HG03457 (cell line): ENCODE data around the gene GLB1L.
"Not testable (repeated sequence)": the region's sequence is repeated elsewhere in the genome, so short reads cannot be mapped to it uniquely, and the experiment has no call there.

Source experiments
- ATAC-seq: cut with Tn5 transposase; IDR thresholded peaks from one replicate; pipeline ENCODE4 v1.9.1; 2021; ENCODE audit warnings: moderate number of reproducible peaks; ENCODE audit not compliant: unreplicated experiment

GLB1L gene

DNA sequence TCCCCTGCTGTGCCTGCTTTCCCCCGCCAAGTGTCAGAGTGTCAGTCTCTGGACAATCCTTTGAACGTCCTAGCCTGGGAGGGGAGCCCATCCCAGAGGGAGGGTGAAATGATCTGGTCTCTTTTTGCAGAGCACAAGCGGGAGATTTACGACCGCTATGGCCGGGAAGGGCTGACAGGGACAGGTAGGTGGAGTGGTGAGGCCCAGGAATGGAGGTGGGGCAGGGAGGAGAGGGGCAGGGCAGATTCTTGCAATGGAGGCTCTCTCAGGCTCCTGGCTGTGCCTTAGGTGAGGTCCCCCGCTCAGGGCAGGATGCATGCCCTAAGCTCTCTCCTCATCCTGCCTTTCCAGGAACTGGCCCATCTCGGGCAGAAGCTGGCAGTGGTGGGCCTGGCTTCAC lies 36.3 kb upstream of the GLB1L start:
- no peak for ATAC-seq

DNA sequence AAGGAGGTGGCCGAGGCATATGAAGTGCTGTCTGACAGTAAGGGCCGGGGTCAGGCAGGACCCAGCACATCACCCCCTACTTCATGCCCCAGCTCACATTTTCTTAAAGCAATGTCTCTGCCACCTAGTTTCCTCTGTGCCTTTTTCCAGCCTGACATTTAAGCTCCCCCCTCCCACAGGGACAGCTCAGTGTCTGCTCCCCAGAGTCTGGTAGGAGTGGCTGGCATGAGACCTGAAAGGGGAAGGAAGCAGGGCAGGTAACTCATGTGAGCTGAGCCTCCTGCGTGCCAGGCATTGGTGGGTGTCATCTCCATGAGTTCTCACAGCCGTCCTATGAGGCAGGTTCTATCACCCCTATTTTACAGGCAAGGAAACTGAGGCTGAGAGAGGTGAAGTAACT lies 35.4 kb upstream of the GLB1L start:
- ATAC-seq, result no peak

DNA sequence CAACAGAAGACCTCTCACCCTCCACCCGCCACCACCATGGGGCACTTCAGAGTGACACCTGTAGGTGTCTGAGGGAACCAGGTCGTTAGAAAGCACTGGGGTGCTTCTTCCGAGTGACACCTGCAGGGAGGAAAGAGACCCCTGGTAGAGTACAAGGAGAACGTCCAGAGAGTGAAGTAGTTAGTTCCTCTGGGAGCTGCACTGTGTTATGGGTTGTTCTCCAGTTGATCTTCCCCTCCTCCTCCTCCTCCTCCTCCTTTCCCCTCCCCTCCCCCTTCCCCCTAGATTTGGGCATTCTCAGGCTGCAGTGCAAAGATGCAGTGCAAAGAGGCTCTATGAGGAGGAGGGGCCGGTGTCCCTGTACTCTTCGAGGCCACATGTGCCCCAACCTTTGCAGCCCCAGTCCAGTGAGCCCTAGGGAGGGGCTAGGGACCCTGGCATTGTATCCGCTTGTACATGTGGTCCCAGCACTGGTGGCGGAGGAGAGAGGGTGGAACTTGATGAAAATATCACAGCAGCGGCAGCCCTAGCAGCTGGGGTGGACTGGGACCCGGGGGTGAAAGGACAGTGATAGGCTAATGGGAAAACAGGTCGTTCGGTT lies 34.8 kb upstream of the GLB1L start:
- no peak for ATAC-seq

DNA sequence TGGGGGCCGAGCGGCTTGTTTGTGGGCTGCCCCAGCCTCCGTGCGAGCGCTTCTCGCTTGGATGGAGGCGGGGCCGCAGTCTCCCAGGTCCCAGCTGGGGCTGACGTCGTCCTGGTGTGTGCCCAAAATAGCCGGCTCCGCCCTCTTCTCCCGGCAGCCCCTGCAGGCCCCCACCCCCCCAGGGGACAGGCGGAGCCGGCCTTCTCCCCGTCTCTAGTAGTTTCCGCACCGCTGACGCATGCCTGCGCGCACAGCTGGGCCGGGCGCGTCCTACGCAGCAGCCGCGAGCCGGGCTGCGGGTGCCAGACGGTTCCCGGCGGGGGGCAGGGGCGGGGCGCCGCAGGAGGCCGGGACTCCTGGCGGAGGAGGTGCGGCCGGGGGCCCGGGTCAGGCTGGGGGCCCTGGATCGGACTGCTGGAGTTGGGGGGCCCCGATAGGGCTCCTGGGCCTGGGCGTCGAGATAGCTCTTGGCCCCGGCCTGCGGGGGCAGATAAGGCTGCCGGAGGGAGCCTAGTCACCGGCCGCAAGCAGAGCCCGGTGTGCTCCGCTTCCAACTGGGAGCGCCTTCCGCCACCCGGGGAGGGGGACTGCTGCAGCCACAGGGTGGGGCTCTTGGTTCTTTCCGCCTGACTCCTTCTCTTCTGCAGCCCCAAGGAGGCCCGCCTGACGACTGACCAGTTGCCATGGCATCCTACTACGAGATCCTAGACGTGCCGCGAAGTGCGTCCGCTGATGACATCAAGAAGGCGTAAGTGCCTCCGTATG lies 34.1 kb upstream of the GLB1L start, which contains the start of gene DNAJB2:
Gene DNAJB2, plus strand, starts transcription at position 216 of the 765 bp plus-strand sequence. Its CDS starts 468 bp downstream, at position 684.
- ATAC-seq, result peak; percentile 79

DNA sequence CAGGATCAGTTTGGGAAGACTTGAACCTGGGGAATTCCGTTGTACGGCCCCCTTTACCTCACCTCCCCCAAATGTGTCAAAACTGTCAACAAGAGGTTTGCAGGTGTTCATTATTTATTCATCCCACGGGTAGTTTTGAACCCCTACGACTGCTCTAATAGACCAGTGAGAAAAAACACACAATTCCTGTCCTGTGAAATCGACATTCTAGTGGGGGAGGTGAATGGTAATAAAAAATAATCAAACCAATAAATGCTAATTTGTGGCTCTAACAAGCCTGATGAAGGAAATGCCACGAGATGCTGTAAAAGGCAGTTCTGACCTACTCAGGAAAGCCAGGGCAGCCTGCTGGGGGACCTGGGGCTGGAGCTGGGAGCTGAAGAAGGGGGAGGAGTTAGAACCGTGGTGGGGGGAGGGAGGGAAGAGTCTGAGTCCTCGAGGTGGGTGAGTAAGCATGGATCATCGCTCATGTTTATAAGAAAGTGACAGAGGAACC lies 33.5 kb upstream of the GLB1L start:
- ATAC-seq, result no peak

DNA sequence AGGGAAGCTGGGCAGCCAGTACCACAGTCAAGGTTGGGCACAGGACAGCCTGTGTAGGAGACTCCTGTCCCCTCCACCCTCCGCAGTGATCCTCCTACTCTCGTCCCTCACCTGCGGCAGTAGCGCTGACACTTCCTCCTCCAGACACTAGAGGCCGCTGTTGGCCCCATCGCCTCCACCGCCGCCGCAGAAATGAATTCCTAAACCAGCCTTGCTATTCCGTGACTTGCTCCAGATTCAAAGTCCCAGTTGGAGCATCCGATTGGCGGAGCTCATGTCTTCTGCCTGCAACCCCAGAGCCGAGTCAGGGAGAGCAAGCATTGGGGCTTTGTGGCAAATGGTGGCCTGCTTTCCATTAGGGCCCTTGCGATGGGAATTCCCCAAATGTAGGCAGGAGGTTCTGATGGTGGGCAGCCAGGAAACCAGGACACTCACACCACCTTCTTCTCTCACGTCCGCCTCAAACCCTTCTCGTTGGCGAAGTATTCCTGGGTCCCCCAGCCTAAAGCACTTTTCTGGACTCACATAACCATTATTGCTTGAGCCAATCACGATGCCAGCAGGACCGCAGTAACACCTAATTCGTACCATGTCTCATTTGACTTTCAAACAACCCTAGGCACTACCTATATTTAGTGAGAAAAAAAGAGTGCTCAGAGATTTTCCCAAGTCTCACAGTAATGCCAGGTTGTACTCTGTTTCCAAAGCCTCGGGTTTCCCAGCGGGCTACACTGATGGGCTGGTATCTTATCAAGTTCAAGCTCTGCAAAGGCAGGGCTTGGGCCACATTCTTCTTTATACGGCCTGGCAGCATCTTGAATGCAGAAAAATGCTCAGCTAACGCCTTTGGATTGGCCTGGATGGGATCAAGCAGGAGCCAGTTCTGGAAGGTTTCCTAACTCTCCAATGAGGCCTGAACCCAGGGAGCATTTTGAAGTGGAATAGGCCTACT lies 32.7 kb upstream of the GLB1L start:
- ATAC-seq, result no peak

DNA sequence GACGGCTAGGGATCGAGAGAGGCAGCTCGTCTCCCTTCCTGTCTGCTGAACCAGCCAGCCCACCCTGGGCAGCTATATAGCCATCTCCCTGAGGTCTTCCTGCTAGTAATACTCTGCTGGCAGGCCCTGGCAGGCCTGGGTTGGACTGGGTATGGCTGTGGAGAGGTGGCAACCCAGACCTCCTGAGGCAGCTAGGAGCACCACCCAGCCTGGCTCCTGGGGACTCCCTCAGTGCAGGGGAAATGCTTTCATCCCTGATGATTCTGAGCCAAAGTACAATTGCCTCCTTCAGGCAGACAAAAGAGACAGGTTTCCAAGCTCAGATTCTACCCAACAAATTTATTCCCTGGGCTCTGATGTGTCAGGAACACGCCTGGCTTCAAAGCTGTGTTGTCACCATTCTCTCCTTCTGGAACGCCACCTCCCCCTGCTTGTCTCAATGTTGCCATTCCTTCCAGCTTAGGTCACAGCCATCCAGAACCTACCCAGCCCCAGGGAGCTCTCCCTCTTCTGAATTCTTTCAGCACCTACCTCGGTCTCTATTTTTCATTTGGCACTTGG lies 29.2 kb upstream of the GLB1L start:
- no peak for ATAC-seq

DNA sequence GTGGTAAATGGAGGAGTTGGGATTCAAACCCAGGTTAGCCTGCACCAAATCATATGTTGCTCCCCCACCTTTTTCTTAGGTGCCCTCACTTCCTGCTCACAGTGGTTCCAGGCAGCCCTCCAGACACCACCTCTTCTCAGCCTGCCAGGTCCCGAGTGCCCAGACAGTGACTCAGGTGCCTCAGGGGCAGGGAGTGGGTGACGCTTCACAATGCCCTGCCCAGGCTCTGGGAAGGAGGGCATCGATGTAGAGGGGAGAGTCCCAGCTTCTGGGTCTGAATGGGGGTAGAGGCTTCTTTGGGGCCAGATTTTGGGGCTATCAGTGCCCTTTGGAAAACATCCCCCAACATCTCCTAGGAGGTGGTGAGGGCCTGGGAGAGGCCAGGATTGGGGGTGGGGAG lies 28.7 kb upstream of the GLB1L start:
- no peak for ATAC-seq

DNA sequence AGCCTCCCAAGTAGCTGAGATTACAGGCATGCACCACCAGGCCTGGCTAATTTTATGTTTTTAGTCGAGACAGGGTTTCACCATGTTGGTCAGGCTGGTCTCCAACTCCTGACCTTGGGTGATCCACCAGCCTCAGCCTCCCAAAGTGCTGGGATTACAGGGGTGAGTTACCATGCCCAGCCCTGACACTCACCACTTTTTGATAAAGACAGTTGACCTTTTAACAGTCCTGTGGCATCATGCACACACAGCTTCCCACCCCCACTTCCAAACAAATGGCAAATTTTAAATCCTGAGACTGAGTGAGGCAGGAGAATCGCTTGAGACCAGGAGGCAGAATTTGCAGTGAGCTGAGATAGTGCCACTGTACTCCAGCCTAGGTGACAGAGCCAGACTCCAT lies 27.8 kb upstream of the GLB1L start:
- ATAC-seq, result no peak

DNA sequence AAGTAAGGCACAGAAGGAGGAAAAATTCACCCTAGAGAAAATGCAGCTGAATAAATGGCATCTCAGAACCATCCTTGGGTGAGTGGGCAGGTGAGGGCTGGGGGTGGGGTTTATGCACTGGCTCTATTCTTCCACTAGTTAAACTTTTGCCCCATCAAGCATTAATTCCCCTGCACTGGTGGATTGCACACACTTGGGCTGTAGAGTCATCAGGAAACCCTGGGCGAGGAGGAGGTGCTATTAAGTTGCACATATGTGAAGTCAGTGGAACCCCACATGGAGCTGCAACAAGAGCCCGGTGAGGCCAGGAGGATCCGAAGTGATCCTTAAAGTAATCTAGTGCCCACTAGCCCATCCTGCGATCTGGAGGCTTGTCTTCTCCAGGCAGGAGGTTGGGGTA lies 27.1 kb upstream of the GLB1L start:
- no peak for ATAC-seq

DNA sequence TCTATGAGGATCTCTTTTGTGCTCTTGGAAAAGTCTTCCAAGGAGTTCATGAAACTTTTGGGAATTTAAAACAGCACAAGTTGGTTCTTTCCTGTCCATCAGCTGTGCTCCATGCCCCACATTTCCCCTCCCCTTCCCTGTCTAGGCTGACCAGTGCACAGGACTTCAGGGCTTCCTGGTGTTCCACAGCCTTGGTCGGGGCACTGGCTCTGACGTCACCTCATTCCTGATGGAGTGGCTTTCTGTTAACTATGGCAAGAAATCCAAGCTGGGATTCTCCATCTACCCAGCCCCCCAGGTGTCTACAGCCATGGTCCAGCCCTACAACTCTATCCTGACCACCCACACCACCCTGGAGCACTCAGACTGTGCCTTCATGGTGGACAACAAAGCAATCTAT lies 25.8 kb upstream of the GLB1L start:
- no peak for ATAC-seq

DNA sequence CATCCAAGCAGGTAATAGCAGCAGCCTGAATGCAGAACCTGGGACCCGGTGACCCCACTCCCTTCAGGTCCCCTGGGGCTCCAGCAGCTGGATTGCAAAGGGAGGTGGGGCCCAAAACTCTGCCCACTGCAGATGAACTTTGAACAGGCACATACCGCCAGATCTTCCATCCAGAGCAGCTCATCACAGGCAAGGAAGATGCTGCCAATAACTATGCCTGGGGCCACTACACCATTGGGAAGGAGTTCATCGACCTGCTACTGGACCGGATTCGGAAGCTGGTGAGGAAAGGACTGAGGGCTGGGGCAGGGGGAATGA lies 24.8 kb upstream of the GLB1L start:
- no peak for ATAC-seq

DNA sequence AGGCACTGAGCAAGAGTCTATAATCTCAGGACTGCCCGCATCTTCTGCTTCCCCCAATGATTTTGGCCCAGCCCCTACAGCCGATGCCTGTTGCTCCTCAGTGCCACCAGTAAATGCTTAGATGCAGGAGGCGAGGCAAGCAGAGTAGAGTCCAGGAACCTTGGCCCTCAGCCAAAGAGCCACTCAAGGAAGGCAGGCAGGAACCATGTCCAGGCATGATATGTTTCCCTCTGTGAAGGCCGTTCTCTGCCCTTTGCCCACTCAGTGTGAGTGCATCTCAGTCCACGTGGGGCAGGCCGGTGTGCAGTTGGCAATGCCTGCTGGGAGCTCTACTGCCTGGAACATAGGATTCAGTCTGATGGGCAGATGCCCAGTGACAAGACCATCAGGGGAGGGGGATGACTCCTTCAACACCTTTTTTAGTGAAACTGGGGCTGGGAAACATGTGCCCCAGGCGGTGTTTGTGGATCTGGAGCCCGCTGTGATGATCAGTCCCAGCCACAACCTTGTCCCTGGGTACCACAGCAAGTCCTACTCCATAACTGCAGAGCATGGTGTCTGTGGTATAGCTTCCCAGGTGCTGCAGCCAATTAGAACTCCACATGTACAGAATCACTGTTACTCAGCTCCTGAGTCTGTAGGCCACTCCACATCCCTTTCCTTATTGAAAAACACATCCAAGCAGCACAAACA lies 24.3 kb upstream of the GLB1L start:
- ATAC-seq, result no peak

DNA sequence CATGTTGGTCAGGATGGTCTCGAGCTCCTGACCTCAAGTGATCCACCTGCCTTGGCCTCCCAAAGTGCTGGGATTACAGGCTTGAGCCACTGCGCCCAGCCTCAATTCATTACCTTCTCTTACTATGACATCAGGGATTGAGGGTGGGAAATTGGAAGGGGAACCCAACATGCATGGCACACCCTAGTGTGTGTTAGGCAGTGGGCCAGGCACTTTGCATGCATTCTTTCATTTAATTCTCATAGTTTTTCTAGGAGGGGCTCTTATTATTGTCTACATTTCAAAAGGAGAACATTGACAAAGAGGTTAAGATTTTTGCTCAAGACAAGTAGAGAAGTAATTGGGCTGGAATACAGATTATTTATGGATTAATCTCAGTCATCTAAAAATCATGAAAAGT lies 23.1 kb upstream of the GLB1L start:
- ATAC-seq, result no peak

DNA sequence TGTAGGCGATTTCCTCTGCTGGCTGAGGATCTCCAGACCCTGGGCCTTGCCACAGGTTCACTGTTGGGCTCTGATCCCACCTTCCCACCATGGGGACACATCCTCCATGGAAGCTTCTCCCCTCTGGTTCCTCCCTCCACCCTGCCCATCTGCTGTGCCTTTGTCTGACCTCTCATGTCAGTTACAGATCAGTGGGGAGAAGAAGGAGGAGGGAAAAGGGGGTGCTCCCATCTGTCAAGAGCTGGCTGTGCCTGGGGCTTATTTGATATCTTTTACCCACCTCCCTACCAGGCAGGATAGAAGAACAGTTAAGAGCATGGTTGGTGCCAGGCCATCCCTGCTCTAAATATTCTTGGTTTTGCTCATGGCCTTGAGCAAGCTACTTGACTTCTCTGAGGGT lies 21.6 kb upstream of the GLB1L start:
- ATAC-seq, result no peak

DNA sequence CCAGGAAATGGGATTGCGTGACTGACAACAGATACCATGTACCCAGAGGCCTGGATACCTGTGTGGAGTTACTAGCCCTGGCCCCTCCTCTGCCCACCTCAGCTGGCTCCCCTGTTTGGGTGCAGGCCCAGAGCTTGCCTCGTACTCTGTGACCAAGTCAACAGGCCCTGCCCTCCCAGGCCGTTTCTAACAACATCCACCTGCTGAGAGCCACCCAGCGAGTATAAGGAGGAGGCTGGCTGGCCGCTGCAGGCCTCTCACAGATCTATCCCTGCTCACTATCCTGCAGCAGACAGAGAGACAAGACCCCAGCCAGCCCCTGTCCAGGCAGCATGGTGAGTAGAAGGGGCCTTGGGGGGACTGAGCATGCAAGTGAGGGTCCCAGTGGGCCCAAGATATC lies 21.0 kb upstream of the GLB1L start:
- no peak for ATAC-seq

DNA sequence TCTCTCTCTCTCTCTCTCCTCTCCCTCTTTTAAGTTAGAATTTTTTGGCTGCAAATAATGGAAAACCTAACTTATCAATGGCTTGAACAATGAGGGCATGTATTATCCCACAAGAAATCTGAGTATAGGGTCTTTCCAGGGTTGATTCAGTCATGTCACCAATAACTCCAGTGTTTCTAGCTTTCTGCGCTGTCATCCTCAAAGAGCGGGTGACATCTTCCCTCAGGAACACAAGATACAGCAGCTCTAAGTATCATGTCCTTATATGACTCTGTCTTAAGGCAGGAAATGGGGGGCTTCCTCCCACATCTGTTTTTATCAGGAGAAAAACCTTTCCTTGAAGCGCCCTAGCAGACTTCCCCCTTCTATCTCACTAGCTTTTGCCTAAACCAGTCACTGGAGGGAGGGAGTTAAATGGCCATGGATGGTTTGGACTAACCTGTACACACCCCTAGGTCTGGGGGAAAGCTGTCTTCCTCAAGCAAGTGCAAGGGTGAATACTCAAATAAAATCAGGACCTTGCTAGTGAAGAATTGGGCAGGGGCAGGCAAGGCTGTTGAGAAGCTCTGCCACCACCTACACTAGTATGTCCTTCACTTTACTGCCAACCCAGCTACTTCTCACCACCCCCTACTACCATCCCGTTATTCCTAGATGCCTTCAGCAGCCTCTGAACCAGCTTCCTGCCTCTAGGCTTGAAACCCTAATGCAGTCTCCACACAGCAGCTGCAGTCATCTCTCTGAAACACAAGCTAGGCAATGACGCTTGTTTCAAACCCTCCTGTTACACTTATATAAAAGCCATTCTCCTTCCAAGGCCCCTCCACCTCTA lies 16.0 kb upstream of the GLB1L start:
- no peak for ATAC-seq

DNA sequence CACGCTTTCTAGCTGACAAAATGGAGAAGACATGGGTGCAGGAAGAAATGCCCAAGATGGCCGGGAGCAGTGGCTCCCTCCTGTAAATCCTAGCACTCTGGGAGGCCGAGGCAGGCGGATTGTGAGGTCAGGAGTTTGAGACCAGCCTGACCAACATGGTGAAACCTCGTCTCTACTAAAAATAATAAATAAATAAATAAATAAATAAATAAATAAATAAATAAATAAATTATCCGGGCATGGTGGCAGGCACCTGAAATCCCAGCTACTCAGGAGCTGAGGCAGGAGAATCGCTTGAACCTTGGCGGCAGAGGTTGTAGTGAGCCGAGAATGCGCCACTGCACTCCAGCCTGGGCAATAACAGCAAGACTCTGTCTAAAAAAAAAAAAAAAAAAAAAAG lies 13.7 kb upstream of the GLB1L start:
- not testable (repeated sequence) for ATAC-seq

DNA sequence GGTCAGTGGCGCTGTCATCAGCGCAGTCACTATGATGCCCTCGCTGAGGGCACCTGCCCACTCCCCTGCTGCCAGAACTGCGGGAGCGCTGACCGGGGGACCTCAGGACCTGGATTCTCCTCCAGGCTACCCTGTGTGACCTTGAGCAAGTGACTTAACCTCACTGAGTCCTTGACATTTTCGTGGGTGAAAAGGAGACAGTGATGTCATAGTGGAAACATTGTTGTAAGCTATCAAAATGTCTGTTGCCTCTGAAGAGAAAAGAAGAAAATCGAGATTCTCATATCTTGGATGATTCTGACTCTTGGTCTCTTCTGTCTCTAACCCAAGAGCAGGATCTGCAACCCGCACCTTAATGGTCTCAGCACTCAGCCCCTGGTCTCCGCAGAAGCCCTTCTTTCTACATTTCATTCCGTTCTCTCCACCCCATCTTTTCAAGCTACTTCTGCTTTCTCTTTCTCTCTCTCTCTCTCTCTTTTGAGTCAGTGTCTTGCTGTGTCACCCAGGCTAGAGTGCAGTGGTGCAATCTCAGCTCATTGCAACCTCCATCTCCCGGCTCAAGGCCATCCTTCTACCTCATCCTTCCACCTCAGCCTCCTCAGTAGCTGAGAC lies 9.5 kb upstream of the GLB1L start:
- no peak for ATAC-seq
